GM21367 (cell line): Measurements from ENCODE around the gene SH2D1B.

ENCODE experiments used
- ATAC-seq: cut with Tn5 transposase; IDR thresholded peaks from one replicate; pipeline ENCODE4 v1.9.1; 2021; ENCODE audit not compliant: unreplicated experiment

The SH2D1B gene

GRCh38 chr1:162383516-162383915 lies 28.4 kb downstream of the SH2D1B start:
- ATAC-seq = no peak

- ATAC-seq = no peak
These were observed 28.8 kb downstream of the SH2D1B start for GRCh38 chr1:162383091-162383490.

GRCh38 chr1:162381941-162382750 lies 29.8 kb downstream of the SH2D1B start:
- ATAC-seq = no peak

GRCh38 chr1:162381383-162381782 lies 30.6 kb downstream of the SH2D1B start, which contains the start of gene C1orf226:
Gene C1orf226, plus strand, starts transcription at chr1:162381728. Its CDS starts 174 bp downstream, at chr1:162381902.
- ATAC-seq = no peak

- ATAC-seq = no peak
These were observed 31.7 kb downstream of the SH2D1B start for GRCh38 chr1:162380061-162380846.

GRCh38 chr1:162376691-162377090 lies 35.2 kb downstream of the SH2D1B start, which contains the start of gene SPATA46:
Gene SPATA46, minus strand, starts transcription at chr1:162376854. Its CDS starts 64 bp downstream, at chr1:162376790.
- no peak for ATAC-seq

DNA sequence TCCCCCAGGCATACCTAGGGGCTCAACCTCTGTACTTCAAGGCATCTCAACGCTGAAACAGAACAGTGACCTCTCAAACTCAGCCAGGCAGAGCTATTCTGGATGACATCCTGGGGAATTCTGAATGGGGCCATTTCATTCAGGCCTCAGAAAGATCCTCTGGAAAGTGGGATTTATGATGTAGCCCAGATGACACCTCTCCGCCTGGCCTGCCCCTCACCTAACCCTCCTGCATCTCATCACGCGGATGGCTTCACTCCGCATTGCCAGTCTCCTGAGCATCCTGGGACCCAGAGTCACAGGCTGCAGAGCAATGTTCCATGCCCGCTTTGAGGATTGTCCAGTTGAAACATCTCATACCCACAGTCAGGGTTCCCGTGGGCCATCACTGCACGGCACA lies 36.5 kb downstream of the SH2D1B start:
- ATAC-seq = no peak

DNA sequence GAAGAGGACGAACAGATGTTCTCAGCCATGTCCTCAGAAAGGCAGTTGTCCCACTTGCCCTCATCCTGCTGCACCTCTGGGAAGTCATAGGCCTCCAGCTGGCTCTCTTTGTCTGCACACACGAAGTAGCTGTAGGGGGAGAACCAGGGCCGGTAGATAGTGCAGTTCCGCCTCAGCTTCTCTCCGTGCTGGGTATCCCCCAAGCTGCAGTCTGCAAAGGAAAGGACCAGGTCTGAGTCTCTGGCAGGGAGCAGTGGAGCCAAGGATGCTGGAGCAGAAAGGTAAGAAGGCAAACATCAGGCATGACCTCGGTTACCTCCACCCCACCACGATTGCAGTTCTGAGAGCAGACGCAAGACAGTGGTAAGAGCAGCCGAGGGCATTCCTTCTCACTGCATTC lies 37.5 kb downstream of the SH2D1B start:
- no peak for ATAC-seq

DNA sequence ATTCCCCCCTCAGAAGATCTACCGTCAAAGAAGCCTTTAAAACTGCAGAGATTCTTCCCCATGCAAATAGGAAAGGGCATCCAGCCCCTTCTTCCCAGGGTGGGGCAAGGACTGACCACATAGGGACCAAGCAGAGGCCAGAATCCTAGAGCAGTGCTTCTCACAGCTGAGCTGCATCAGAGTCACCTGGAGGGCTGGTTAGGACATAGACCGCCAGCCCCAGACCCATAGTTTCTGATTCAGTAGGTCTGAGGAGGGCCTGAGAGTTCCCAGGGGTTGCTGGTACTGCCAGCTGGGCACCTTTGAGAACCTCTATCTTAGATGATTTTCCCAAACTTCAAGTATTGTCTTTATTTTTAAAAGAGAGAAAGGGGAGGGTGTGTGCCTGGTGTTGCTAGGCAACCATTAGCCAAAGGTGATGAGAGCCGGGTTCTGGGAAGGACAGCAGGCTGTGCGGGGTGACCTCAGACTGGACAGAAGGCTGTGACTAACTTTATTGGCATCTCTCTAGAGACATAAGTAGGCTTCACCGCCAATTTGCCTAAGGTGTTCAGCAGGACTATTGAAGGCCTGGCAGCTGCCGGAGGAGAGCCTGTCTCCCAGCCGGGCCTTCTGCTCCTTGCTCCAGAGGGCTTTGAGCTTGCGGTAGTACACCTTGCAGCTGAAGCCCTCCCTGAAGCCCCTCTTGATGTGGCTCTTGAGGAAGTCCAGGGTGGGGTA lies 38.2 kb downstream of the SH2D1B start:
- ATAC-seq = no peak

DNA sequence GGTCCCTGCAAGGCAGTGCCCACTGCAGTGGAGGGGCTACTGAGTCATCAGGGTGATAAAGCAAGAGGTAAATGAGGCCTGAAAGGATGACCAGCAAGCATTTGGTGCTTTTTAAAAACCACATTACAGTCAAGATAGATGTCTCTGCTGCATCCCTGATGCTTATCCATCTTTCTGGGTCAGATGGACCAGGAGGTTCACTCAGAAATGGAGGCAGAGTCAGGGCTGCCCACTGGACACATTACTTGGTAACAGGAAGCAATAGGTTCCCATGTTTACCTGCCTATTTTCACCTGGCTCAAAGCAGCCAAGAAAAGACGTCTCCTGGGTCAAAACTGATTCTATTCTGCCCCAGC lies 38.9 kb downstream of the SH2D1B start:
- no peak for ATAC-seq

DNA sequence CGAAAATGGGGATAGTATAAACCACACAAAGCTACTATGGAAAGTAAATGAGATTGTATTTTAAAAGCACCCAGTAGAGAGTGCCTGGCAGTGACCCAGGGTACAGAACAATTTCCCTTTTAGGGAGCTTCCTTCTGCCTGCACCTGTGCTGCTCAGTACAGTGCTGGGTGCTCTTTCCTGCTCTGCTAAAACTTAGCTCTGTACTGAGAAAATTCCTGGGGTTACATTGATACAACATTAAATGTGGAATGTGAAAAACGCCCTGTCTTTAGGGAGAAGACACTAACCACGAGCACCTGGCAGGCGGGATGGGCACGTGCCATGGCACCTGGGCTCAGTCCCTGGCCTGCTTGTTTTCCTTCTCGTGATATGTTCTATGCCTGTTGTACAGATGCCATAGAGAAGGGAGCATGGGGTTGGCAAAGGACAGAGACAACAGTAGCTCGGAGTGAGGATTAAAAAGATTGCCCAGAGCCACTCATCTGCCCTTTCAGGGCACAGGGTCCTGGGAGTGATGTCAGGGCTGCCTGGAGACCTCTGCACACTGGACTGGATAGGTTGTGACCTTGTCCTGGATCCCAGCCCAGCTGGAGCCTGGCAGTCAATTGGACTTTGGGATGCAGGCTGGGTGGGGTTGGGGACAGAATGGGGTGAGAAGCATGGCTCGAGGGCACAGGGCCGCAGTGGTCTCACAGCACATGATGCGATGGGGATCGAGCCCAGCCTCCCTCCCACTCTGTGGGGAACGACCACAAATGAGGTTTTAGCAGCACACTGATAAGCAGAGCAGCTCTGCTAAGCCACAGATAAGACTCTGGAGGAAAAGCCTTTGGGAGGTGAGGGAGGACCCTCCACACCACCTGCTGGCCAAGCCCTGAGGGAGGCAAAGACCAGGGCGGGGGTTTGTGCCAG lies 39.5 kb downstream of the SH2D1B start:
- no peak for ATAC-seq

DNA sequence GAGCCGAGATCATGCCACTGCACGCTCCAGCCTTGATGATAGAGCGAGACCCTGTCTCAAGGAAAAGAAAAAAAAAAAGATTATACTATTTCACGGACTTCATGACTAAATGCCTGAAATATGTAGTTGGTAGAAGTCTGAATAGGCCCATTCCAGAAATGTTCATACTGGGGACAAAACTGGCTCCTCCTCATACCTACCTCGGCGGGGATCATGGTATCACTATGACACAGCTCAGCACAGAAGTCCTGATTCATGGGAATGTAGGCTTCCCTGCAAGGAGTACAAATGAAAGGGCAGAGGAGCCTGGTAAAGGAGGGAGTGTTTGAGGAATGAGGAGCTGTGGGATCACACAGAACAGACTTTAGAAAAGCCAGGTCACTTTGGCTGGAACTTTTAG lies 40.3 kb downstream of the SH2D1B start:
- no peak for ATAC-seq

DNA sequence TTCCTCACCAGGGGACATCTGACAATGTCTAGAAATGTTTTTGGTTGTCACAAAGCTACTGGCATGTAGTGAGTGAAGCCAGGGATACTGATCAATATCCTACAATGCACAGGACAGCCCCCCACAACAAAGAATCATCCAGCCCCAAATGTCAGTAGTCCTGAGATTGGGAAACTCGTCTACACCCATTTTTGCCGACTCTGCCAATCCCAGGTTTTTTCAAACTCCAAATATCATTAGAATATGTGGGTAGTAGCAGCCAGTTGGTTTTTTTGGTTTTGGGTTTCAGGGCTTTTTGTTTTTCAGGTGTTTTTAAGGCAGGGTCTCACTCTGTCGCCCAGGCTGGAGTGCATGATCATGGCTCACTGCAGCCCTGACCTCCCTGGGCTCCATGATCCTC lies 41.2 kb downstream of the SH2D1B start:
- no peak for ATAC-seq

- ATAC-seq = no peak
These were observed 41.8 kb downstream of the SH2D1B start for GRCh38 chr1:162370161-162370560.

DNA sequence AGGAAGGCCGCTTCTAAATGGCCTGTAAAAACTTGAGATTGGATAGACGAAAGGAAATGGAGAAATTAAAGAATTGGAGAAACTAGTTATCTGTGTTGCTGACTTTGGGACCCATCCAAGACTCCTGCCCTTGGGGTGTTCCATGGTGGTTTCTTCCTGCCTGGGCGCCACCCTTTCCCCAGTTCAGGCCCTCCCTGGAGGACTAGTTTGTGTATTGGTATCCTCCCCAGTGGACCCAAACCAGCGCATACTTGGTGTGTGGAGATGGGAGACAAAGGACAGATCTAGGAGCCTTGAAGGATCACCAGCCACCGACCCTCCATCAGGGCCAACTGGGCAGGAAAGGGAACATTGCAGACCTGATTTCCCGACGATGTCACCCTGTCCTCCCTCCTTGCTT lies 42.4 kb downstream of the SH2D1B start:
- no peak for ATAC-seq

DNA sequence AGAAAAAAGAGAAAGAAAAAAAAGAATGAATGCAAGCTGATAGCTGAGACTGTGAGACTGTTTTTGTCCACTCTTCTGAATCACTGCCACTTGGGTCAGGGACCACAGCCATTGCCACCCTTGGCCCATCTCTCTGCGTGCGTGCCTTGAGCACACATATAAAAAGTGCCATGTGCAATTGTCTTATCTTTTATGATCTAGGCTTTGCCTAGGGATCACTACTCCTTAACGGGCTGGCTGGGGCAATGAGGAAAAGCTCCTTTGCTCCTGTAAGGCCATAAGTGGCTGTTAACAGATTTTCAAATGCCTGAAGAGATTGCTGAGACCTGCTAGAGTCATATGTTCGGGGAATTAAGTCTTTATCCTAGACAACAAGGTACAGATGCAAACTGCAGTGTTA lies 43.5 kb downstream of the SH2D1B start:
- no peak for ATAC-seq

DNA sequence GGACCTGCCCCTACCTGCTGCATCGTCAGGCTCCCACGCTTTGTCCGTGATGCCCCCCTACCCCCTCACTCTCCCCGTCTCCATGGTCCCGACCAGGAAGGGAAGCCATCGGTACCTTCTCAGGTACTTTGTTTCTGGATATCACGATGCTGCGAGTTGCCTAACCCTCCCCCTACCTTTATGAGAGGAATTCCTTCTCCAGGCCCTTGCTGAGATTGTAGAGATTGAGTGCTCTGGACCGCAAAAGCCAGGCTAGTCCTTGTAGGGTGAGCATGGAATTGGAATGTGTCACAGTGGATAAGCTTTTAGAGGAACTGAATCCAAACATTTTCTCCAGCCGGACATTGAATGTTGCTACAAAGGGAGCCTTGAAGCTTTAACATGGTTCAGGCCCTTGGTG lies 44.2 kb downstream of the SH2D1B start:
- no peak for ATAC-seq

GRCh38 chr1:162367073-162367472 lies 44.9 kb downstream of the SH2D1B start:
- no peak for ATAC-seq

DNA sequence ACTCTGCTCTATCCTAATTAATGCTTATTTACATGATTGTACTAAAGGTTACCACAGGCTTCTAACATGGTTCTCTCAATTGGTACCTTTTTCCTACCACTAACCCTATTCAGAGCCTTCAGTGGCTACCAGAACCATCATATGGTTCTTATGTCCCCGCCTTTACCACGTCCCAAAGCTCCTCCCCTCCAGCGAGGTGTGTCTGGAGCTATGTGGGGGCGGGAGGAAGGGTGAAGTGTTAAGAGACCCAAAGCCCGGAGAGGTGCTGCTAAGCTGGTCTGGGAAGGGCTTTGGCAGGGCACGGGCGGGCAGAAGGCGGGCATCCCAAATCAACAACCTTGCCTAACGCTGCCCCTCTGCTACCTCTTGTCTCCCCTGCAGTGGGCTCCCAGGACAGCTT lies 45.3 kb downstream of the SH2D1B start:
- ATAC-seq = no peak

GRCh38 chr1:162366149-162366548 lies 45.8 kb downstream of the SH2D1B start:
- ATAC-seq = no peak
